GM23338 (cell line): ENCODE results near the gene EZR. TPM values are rescaled to one million over a fixed set of nuclear protein-coding genes. Genes with fewer than 3 reads are reported as not detected.

Source experiments
- ATAC-seq: fragments of 200-7000 bp; cut with Tn5 transposase; 3 replicates; pipeline ENCODE4 v1.9.1; 2020
- DNase-seq: peaks from one replicate; pipeline ENCODE4 v3.0.0-alpha.2; 2015; ENCODE audit warnings: low spot score
- H2AFZ ChIP-seq: fragments of 200-600 bp; sonication (generic); 2 replicates; pipeline ENCODE4 v1.8.0; 2016; ENCODE audit warnings: antibody characterized with exemption, mild to moderate bottlenecking, moderate library complexity
- H3F3A ChIP-seq: fragments of 200-600 bp; sonication (generic); replicated peaks from 2 replicates; pipeline ENCODE4 v1.8.0; 2017; ENCODE audit warnings: antibody characterized with exemption, mixed run types, low read depth
- H3K27ac ChIP-seq: fragments of 200-600 bp; sonication (generic); 2 replicates; pipeline ENCODE4 v1.6.1; 2016; ENCODE audit warnings: low read depth
- H3K27me3 ChIP-seq: fragments of 200-600 bp; sonication (generic); 2 replicates; pipeline ENCODE4 v1.8.0; 2016; ENCODE audit warnings: mild to moderate bottlenecking, mixed run types, moderate library complexity; ENCODE audit not compliant: insufficient read depth
- H3K36me3 ChIP-seq: fragments of 200-600 bp; sonication (generic); 2 replicates; pipeline ENCODE4 v1.8.0; 2016; ENCODE audit warnings: mild to moderate bottlenecking; ENCODE audit not compliant: insufficient read depth
- H3K4me1 ChIP-seq: fragments of 200-600 bp; sonication (generic); 2 replicates; pipeline ENCODE4 v1.8.0; 2016; ENCODE audit warnings: mild to moderate bottlenecking, moderate library complexity; ENCODE audit not compliant: insufficient read depth
- H3K4me2 ChIP-seq: fragments of 200-600 bp; sonication (generic); 2 replicates; pipeline ENCODE4 v1.7.1; 2017; ENCODE audit warnings: mixed run types
- H3K4me3 ChIP-seq: fragments of 200-600 bp; sonication (generic); 2 replicates; pipeline ENCODE4 v1.6.1; 2016; ENCODE audit warnings: mixed run types
- H3K79me2 ChIP-seq: fragments of 200-600 bp; sonication (generic); replicated peaks from 2 replicates; pipeline ENCODE4 v1.8.0; 2017; ENCODE audit warnings: mild to moderate bottlenecking; ENCODE audit not compliant: insufficient read depth
- H3K9me2 ChIP-seq: fragments of 200-600 bp; sonication (generic); 2 replicates; pipeline ENCODE4 v1.8.0; 2017; ENCODE audit not compliant: insufficient read depth
- H4K20me1 ChIP-seq: fragments of 200-600 bp; sonication (generic); replicated peaks from 2 replicates; pipeline ENCODE4 v1.8.0; 2017; ENCODE audit warnings: mild to moderate bottlenecking; ENCODE audit not compliant: insufficient read depth
- H3K27ac Mint-ChIP-seq: 2 replicates; pipeline ENCODE4 v1.8.0; 2020; ENCODE audit warnings: inconsistent platforms, mild to moderate bottlenecking, moderate library complexity, mixed read lengths
- H3K27me3 Mint-ChIP-seq: 3 replicates; pipeline ENCODE4 v1.8.0; 2022; ENCODE audit warnings: low read depth, mild to moderate bottlenecking, moderate library complexity, mixed read lengths, inconsistent platforms; ENCODE audit not compliant: insufficient read depth, poor library complexity
- H3K36me3 Mint-ChIP-seq: 3 replicates; pipeline ENCODE4 v1.8.0; 2021; ENCODE audit warnings: low read depth, mild to moderate bottlenecking, inconsistent platforms, moderate library complexity, mixed read lengths
- H3K4me1 Mint-ChIP-seq: 3 replicates; pipeline ENCODE4 v1.8.0; 2020; ENCODE audit warnings: mild to moderate bottlenecking, inconsistent platforms, mixed read lengths
- H3K4me3 Mint-ChIP-seq: 3 replicates; pipeline ENCODE4 v1.8.0; 2021; ENCODE audit warnings: moderate library complexity, mild to moderate bottlenecking, inconsistent platforms, mixed read lengths
- H3K9me3 Mint-ChIP-seq: 3 replicates; pipeline ENCODE4 v1.8.0; 2020; ENCODE audit warnings: moderate library complexity, mild to moderate bottlenecking, inconsistent platforms, mixed read lengths
- CREB1 ChIP-seq: fragments of 250-450 bp; sonication (Bioruptor Pico); IDR thresholded peaks from 2 replicates; pipeline ENCODE4 v1.5.0; 2020; ENCODE audit warnings: low read depth, mild to moderate bottlenecking, moderate library complexity
- EZH2 ChIP-seq: fragments of 200-600 bp; sonication (generic); IDR thresholded peaks from one replicate; pipeline ENCODE4 v1.8.0; 2017; ENCODE audit warnings: antibody characterized with exemption, mild to moderate bottlenecking, low read depth; ENCODE audit not compliant: unreplicated experiment
- JUNB ChIP-seq: IDR thresholded peaks from one replicate; pipeline ENCODE4 v1.6.1; 2016; ENCODE audit warnings: antibody characterized with exemption; ENCODE audit not compliant: unreplicated experiment
- NANOG ChIP-seq: IDR thresholded peaks from 2 replicates; pipeline ENCODE4 v1.6.1; 2016; ENCODE audit warnings: antibody characterized with exemption, borderline replicate concordance
- POLR2AphosphoS5 ChIP-seq: IDR thresholded peaks from 2 replicates; pipeline ENCODE4 v1.6.1; 2016; ENCODE audit warnings: antibody characterized with exemption, low read depth
- ZNF114 ChIP-seq: fragments of 250-450 bp; sonication (Bioruptor Pico); IDR thresholded peaks from 2 replicates; pipeline ENCODE4 v1.5.0; 2020; ENCODE audit warnings: mild to moderate bottlenecking, moderate library complexity
- ZNF331 ChIP-seq: fragments of 250-450 bp; sonication (Bioruptor Pico); IDR thresholded peaks from 2 replicates; pipeline ENCODE4 v1.5.0; 2020; ENCODE audit warnings: low read depth, mild to moderate bottlenecking, moderate library complexity
- polyA plus RNA-seq: library from polyadenylated mRNA; unstranded; fragments of >200 nt; fragmentation: Nextera tagmentation; extraction: Ambion mirVana; gene quantifications from 2 replicates; pipeline ENCODE4 v1.2.1, GENCODE V29; 2016
- total RNA-seq: library from RNA; depleted of rRNA; stranded (reverse); fragments of >200 nt; shearing (Covaris generic); gene quantifications from 2 replicates; pipeline ENCODE4 v1.2.3, GENCODE V29; 2014
- TF ChIP-seq, protein P1 (sequence below): IDR thresholded peaks from 2 replicates; pipeline ENCODE4 v1.6.1; 2016; ENCODE audit warnings: antibody characterized with exemption
- TF ChIP-seq, protein P2 (sequence below): IDR thresholded peaks from one replicate; pipeline ENCODE4 v1.6.1; 2018; ENCODE audit warnings: antibody characterized with exemption; ENCODE audit not compliant: unreplicated experiment
- TF ChIP-seq, protein P3 (sequence below), 2 experiments: fragments of 200-600 bp in 1 of 2; sonication (generic) in 1 of 2; conservative IDR thresholded peaks; 2 replicates each; pipeline versions ENCODE4 v1.5.1 to v1.6.1; 2016 to 2017; ENCODE audit warnings: antibody characterized with exemption in 2 of 2, low read depth in 2 of 2, mild to moderate bottlenecking in 2 of 2, moderate library complexity in 1 of 2

Gene EZR
- total and polyA plus RNA-seq, 2 experiments from 2014 or later = 199 to 208 TPM

DNA sequence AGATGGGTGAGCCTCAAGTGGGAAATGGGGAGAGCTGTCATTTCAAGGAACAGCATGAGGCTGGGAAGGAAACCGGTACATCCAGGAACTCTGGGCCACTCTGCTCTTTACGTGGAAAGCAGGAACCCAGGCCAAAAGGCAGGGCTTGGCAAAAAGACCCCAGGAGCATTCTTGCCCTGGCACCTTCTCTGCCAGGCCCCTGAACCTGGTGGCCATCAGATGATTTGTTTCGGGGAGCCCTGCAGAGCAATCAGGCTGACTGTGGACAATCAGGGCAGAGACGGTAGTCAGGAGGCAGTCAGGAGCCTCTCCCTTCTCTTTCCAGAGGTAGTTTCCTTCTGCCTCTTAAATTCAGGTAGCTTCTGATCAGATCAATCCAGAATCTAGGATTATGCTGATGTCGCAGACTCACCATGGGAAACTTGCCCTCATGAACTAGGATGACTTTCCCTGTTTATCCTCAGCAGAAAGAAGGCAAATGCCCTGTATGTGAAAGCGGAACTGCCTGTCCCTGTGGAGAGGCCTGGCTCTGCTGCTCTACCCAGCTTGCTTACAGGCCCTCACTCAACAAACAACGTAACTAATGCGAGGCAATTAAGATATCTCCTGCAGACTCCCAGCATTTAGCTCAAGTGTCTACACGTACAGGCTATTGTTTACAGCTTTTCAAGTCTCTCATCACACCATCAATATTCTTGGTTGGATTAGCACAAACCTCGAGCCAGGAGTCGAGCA, 36.6 kb downstream of the EZR start (continued):
- TF ChIP-seq, protein P1, sequence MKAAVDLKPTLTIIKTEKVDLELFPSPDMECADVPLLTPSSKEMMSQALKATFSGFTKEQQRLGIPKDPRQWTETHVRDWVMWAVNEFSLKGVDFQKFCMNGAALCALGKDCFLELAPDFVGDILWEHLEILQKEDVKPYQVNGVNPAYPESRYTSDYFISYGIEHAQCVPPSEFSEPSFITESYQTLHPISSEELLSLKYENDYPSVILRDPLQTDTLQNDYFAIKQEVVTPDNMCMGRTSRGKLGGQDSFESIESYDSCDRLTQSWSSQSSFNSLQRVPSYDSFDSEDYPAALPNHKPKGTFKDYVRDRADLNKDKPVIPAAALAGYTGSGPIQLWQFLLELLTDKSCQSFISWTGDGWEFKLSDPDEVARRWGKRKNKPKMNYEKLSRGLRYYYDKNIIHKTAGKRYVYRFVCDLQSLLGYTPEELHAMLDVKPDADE = no peak
- no peak for TF ChIP-seq EZH2
- no peak for TF ChIP-seq ZNF114 (CRISPR knock-in tag)
- TF ChIP-seq, protein P2, sequence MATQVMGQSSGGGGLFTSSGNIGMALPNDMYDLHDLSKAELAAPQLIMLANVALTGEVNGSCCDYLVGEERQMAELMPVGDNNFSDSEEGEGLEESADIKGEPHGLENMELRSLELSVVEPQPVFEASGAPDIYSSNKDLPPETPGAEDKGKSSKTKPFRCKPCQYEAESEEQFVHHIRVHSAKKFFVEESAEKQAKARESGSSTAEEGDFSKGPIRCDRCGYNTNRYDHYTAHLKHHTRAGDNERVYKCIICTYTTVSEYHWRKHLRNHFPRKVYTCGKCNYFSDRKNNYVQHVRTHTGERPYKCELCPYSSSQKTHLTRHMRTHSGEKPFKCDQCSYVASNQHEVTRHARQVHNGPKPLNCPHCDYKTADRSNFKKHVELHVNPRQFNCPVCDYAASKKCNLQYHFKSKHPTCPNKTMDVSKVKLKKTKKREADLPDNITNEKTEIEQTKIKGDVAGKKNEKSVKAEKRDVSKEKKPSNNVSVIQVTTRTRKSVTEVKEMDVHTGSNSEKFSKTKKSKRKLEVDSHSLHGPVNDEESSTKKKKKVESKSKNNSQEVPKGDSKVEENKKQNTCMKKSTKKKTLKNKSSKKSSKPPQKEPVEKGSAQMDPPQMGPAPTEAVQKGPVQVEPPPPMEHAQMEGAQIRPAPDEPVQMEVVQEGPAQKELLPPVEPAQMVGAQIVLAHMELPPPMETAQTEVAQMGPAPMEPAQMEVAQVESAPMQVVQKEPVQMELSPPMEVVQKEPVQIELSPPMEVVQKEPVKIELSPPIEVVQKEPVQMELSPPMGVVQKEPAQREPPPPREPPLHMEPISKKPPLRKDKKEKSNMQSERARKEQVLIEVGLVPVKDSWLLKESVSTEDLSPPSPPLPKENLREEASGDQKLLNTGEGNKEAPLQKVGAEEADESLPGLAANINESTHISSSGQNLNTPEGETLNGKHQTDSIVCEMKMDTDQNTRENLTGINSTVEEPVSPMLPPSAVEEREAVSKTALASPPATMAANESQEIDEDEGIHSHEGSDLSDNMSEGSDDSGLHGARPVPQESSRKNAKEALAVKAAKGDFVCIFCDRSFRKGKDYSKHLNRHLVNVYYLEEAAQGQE = no peak
- TF ChIP-seq NANOG = no peak

DNA sequence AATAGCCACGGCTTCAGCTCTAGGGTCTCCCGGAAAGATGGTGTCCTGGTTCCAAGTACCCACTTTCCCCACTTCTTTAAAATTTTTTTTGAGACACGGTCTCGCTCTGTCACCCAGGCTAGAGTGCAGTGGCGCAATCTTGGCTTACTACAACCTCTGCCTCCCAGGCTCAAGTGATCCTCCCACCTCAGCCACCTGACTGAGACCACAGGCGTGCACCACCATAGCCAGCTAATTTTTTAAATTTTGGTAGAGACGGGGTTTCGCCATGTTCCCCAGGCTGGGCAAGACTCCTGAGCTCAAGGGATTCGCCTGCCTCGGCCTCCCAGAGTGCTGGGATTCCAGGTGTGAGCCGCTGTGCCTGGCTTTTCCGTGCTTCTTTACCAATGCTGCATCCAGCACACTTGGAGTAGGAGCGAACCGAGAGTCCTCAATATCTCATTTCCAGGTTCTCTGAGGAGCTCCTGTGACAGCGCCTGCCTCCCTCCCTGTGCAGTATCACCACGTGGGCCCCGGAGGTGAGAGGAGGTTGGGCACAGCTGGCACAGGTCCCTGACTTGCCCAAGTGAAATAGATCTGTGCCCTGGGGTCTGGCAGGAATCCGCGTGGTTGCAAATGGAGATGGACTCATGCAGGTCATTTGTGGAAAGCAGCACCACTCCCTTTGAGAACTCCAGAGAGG, 37.3 kb downstream of the EZR start:
- Mint-ChIP-seq H3K9me3 (no peaks in the 10 kb centered on the region), H3K36me3 (peaks cover 94% of the 10 kb centered on the region), H3K27ac (peak overlapping the region; percentile 69; the same call in 1 of the 2 replicates), H3K4me1 (peaks cover 26% of the 10 kb centered on the region; the same call in 2 of the 3 replicates), H3K27me3 (no peaks in the 10 kb centered on the region), H3K4me3 (no peak overlapping the region; the same call in 2 of the 3 replicates)
- peaks cover 81% of the 10 kb centered on the region for H3K36me3 ChIP-seq
- no peaks in the 10 kb centered on the region for H3K27me3 ChIP-seq
- H2AFZ ChIP-seq = no peak overlapping the region
- no peak for DNase-seq
- no peaks in the 10 kb centered on the region; the same call in 1 of the 2 replicates for H3K4me1 ChIP-seq
- no peaks in the 10 kb centered on the region for H3K9me2 ChIP-seq
- no peak for ATAC-seq
- no peak overlapping the region for H3K4me2 ChIP-seq
- H3K4me3 ChIP-seq = no peak overlapping the region
- H4K20me1 ChIP-seq = peaks cover 70% of the 10 kb centered on the region
- peaks cover 45% of the 10 kb centered on the region; the same call in 1 of the 2 replicates for H3F3A ChIP-seq
- H3K27ac ChIP-seq = peak overlapping the region; percentile 83; the same call in 1 of the 2 replicates
- H3K79me2 ChIP-seq = peaks cover 100% of the 10 kb centered on the region
- no peak for TF ChIP-seq POLR2AphosphoS5
- TF ChIP-seq, protein P2 = no peak
- no peak for TF ChIP-seq CREB1 (CRISPR knock-in tag)
- TF ChIP-seq, protein P3, sequence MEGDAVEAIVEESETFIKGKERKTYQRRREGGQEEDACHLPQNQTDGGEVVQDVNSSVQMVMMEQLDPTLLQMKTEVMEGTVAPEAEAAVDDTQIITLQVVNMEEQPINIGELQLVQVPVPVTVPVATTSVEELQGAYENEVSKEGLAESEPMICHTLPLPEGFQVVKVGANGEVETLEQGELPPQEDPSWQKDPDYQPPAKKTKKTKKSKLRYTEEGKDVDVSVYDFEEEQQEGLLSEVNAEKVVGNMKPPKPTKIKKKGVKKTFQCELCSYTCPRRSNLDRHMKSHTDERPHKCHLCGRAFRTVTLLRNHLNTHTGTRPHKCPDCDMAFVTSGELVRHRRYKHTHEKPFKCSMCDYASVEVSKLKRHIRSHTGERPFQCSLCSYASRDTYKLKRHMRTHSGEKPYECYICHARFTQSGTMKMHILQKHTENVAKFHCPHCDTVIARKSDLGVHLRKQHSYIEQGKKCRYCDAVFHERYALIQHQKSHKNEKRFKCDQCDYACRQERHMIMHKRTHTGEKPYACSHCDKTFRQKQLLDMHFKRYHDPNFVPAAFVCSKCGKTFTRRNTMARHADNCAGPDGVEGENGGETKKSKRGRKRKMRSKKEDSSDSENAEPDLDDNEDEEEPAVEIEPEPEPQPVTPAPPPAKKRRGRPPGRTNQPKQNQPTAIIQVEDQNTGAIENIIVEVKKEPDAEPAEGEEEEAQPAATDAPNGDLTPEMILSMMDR (conservative IDR thresholded peaks at IDR 0.05; ENCODE audit: low read depth in 2 of 2) = no peak
- no peak for TF ChIP-seq ZNF331 (CRISPR knock-in tag)
- no peak for TF ChIP-seq ZNF114 (CRISPR knock-in tag)
- TF ChIP-seq JUNB = no peak
